ENCODE measurements around the gene PPP1R26.

DNA sequence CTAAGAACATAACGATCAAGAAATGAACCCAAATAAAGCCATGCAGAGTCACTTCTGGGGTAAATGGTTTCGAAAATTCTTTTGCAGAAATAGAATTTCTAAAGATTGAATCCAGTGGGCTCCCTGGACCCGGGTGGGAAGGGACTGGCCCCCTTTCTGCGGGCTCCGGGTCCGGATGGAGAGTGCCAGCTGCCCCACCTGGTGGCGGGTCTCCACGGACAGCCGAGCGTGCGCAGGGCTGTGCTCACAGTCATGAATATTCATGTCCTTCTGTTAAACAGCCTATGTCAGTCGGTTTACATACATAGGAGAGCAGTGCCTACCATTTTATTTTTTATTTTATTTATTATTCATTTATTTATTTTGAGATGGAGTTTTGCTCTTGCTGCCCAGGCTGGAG, 4.7 kb upstream of the PPP1R26 start:
- TF ChIP-seq POLR2A (IDR thresholded peaks at IDR 0.05; ENCODE audit: low read length) (no peak), KDM1A (IDR thresholded peaks at IDR 0.05; ENCODE audit: low read depth) (no peak), EP300 (IDR thresholded peaks at IDR 0.05) (no peak)
- TF ChIP-seq, protein P1, sequence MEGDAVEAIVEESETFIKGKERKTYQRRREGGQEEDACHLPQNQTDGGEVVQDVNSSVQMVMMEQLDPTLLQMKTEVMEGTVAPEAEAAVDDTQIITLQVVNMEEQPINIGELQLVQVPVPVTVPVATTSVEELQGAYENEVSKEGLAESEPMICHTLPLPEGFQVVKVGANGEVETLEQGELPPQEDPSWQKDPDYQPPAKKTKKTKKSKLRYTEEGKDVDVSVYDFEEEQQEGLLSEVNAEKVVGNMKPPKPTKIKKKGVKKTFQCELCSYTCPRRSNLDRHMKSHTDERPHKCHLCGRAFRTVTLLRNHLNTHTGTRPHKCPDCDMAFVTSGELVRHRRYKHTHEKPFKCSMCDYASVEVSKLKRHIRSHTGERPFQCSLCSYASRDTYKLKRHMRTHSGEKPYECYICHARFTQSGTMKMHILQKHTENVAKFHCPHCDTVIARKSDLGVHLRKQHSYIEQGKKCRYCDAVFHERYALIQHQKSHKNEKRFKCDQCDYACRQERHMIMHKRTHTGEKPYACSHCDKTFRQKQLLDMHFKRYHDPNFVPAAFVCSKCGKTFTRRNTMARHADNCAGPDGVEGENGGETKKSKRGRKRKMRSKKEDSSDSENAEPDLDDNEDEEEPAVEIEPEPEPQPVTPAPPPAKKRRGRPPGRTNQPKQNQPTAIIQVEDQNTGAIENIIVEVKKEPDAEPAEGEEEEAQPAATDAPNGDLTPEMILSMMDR (IDR thresholded peaks at IDR 0.05) = peak; percentile 46
- TF ChIP-seq, protein P2, sequence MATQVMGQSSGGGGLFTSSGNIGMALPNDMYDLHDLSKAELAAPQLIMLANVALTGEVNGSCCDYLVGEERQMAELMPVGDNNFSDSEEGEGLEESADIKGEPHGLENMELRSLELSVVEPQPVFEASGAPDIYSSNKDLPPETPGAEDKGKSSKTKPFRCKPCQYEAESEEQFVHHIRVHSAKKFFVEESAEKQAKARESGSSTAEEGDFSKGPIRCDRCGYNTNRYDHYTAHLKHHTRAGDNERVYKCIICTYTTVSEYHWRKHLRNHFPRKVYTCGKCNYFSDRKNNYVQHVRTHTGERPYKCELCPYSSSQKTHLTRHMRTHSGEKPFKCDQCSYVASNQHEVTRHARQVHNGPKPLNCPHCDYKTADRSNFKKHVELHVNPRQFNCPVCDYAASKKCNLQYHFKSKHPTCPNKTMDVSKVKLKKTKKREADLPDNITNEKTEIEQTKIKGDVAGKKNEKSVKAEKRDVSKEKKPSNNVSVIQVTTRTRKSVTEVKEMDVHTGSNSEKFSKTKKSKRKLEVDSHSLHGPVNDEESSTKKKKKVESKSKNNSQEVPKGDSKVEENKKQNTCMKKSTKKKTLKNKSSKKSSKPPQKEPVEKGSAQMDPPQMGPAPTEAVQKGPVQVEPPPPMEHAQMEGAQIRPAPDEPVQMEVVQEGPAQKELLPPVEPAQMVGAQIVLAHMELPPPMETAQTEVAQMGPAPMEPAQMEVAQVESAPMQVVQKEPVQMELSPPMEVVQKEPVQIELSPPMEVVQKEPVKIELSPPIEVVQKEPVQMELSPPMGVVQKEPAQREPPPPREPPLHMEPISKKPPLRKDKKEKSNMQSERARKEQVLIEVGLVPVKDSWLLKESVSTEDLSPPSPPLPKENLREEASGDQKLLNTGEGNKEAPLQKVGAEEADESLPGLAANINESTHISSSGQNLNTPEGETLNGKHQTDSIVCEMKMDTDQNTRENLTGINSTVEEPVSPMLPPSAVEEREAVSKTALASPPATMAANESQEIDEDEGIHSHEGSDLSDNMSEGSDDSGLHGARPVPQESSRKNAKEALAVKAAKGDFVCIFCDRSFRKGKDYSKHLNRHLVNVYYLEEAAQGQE (IDR thresholded peaks at IDR 0.05) = no peak
- TF ChIP-seq, protein P3, sequence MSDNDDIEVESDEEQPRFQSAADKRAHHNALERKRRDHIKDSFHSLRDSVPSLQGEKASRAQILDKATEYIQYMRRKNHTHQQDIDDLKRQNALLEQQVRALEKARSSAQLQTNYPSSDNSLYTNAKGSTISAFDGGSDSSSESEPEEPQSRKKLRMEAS (IDR thresholded peaks at IDR 0.05) = no peak

Measured in A549 (cell line).